ENCODE results near the gene TMEM129.
"Not testable (repeated sequence)": the region's sequence is repeated elsewhere in the genome, so short reads cannot be mapped to it uniquely, and the experiment has no call there.

TMEM129 gene

DNA sequence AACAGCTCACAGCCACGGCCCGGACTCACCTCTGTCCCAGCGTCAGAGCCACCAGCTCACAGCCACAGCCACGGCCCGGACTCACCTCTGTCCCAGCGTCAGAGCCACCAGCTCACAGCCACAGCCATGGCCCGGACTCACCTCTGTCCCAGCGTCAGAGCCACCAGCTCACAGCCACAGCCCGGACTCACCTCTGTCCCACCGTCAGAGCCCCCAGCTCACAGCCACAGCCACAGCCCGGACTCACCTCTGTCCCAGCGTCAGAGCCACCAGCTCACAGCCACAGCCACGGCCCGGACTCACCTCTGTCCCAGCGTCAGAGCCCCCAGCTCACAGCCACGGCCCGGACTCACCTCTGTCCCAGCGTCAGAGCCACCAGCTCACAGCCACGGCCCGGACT lies 50.1 kb downstream of the TMEM129 start:
- H3K36me3 Mint-ChIP-seq (ENCODE audit: low read depth); H3K4me1 Mint-ChIP-seq; DNase-seq; ATAC-seq; H3K4me3 Mint-ChIP-seq; H3K27me3 Mint-ChIP-seq; H3K27ac Mint-ChIP-seq; H3K9me3 Mint-ChIP-seq: not testable (repeated sequence)

DNA sequence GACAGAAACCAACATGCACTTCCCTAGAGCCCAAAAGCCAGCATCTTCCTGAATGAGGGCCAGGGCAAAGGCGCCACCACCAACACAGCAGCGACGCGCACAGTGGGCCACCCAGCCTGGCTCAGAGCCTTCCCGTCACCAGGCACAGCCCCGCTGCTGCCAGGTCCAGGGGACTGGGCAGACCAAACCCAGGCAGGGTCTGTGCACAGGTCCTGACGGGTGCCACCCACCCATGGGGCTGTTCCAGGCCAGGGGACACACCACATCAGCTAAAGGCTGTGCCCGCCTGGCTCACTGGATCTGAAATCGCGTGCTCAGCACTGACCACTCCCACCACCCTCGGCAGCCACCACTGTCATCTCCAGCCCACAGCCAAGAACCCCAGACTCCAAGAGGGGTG lies 50.8 kb downstream of the TMEM129 start:
- H3K9me3 Mint-ChIP-seq, result no peaks in the 10 kb centered on the region
- ATAC-seq, result peak; percentile 15

DNA sequence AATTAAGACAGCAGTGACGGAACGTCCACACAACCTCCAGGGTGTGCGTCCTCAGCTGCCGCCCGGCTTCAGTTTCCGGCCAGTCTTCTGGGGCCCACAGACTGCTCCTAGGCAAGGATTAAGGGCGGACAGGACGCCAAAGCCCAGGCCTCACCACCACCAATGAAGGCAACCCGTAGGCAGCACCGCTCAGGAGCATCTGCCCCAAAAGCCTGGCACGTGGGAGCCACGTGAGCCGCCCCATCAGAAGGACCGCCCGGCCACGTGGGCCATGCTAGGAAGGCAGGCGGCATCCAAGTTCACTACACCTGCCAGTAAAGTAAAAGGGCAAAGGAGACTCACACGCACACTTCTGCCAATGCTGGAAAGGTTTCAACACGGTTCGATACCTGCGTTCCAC lies 51.3 kb downstream of the TMEM129 start:
- Mint-ChIP-seq H3K36me3 (ENCODE audit: low read depth) (no peaks in the 10 kb centered on the region), H3K27me3 (no peaks in the 10 kb centered on the region), H3K9me3 (no peaks in the 10 kb centered on the region), H3K4me1 (no peaks in the 10 kb centered on the region), H3K4me3 (no peak overlapping the region), H3K27ac (no peak overlapping the region)
- DNase-seq (no peak), ATAC-seq (no peak)

More for the DNA sequence above, 50.8 kb downstream of the TMEM129 start:
- H3K36me3 Mint-ChIP-seq (ENCODE audit: low read depth), result no peaks in the 10 kb centered on the region
- H3K27ac Mint-ChIP-seq, result no peak overlapping the region
- H3K27me3 Mint-ChIP-seq, result no peaks in the 10 kb centered on the region
- H3K4me3 Mint-ChIP-seq, result no peak overlapping the region
- no peak for DNase-seq
- H3K4me1 Mint-ChIP-seq, result no peaks in the 10 kb centered on the region

GRCh38 chr4:1669270-1669669 lies 51.9 kb downstream of the TMEM129 start:
- H3K9me3 Mint-ChIP-seq, result no peaks in the 10 kb centered on the region
- no peaks in the 10 kb centered on the region for H3K4me1 Mint-ChIP-seq
- no peak overlapping the region for H3K4me3 Mint-ChIP-seq
- no peaks in the 10 kb centered on the region for H3K27me3 Mint-ChIP-seq
- no peak for DNase-seq
- H3K27ac Mint-ChIP-seq, result no peak overlapping the region
- ATAC-seq, result no peak
- no peaks in the 10 kb centered on the region for H3K36me3 Mint-ChIP-seq (ENCODE audit: low read depth)

DNA sequence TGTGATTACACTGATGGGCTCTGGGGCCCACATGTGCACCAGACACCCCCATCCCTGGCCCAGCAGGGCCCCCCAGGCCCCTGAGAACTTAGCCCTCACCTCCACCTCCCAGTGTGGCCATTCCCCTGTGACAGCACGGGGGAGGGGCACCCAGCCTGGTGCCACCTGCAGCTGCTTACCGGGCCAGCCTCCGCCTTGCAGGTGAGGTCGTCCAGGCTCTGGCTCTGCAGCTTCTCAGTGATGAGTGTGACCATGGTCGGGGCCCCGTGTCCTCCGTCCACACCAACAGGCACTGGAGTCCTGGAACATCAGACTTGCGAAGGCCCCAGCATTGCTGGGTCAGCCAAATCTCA lies 52.7 kb downstream of the TMEM129 start:
- DNase-seq (no peak), ATAC-seq (no peak)
- no peaks in the 10 kb centered on the region for H3K9me3 Mint-ChIP-seq
- no peaks in the 10 kb centered on the region for H3K27me3 Mint-ChIP-seq
- H3K4me3 Mint-ChIP-seq, result no peak overlapping the region
- no peaks in the 10 kb centered on the region for H3K36me3 Mint-ChIP-seq (ENCODE audit: low read depth)
- H3K27ac Mint-ChIP-seq, result no peak overlapping the region
- no peaks in the 10 kb centered on the region for H3K4me1 Mint-ChIP-seq

DNA sequence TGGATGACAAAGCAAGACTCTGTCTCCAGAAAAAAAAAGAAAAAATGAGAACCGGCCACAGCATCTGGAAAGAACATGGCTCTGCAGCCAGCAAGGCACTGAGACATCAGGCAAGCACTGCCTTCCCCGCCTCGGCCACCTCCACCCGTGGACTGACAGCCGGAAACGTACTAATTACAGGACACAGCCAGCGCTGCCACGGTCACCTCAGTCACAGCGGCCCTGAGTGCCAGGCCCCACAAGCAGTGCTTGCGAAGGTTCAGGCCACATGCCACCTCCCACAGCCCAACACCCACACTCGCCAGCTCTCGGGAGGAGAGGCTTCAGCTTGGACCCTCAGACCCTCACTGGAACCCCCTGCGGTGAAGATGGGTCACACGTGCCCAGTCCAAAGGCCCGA lies 53.9 kb downstream of the TMEM129 start:
- no peak overlapping the region for H3K4me3 Mint-ChIP-seq
- H3K27me3 Mint-ChIP-seq, result no peaks in the 10 kb centered on the region
- ATAC-seq (no peak), DNase-seq (no peak)
- no peaks in the 10 kb centered on the region for H3K36me3 Mint-ChIP-seq (ENCODE audit: low read depth)
- H3K4me1 Mint-ChIP-seq, result no peaks in the 10 kb centered on the region
- H3K9me3 Mint-ChIP-seq, result no peaks in the 10 kb centered on the region
- no peak overlapping the region for H3K27ac Mint-ChIP-seq

DNA sequence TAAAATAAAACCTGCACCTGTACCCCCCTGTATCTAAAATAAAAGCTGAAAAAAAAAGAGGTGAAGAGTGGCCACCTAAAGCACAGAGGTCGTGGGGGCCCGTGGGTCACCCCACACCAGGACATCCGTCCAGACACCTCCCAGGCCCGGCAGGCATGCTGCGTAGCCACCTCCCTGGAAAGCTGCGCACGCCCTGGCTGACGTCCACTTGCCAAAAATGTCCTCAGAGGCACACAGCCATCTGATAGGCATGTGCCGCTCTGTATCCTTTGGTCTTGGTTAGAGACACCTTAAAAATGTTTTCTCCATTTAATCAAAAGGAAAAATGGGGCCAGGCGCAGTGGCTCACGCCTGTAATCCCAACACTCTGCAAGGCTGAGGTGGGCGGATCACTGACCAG lies 54.7 kb downstream of the TMEM129 start:
- Mint-ChIP-seq H3K27me3 (no peaks in the 10 kb centered on the region), H3K4me1 (no peaks in the 10 kb centered on the region), H3K9me3 (no peaks in the 10 kb centered on the region), H3K4me3 (no peak overlapping the region), H3K27ac (no peak overlapping the region), H3K36me3 (ENCODE audit: low read depth) (no peaks in the 10 kb centered on the region)
- ATAC-seq (no peak), DNase-seq (no peak)
